HG03558 (cell line): ENCODE results near the gene TPBGL.

Source experiments
- ATAC-seq: cut with Tn5 transposase; IDR thresholded peaks from one replicate; pipeline ENCODE4 v1.9.1; 2021; ENCODE audit warnings: moderate number of reproducible peaks; ENCODE audit not compliant: unreplicated experiment; ENCODE audit errors: extremely low read depth

TPBGL gene

GRCh38 chr11:75240311-75241035 lies at the start of gene TPBGL:
TPBGL (plus strand) TSS chr11:75240774; CDS start chr11:75241050, 276 bp downstream.
- ATAC-seq = no peak

GRCh38 chr11:75191330-75191717 lies 49.2 kb upstream of the TPBGL start:
- ATAC-seq = no peak

GRCh38 chr11:75193271-75193670 lies 47.3 kb upstream of the TPBGL start:
- ATAC-seq = no peak

- ATAC-seq = no peak
These were observed 46.9 kb upstream of the TPBGL start for GRCh38 chr11:75193711-75194110.

GRCh38 chr11:75194147-75194546 lies 46.4 kb upstream of the TPBGL start:
- ATAC-seq = no peak

- no peak for ATAC-seq
These were observed 45.2 kb upstream of the TPBGL start for GRCh38 chr11:75195167-75195962.

GRCh38 chr11:75196426-75196825 lies 44.1 kb upstream of the TPBGL start:
- ATAC-seq = no peak

GRCh38 chr11:75197512-75198277 lies 42.9 kb upstream of the TPBGL start:
- ATAC-seq = no peak

- ATAC-seq = no peak
These were observed 42.1 kb upstream of the TPBGL start for GRCh38 chr11:75198278-75198973.

GRCh38 chr11:75199412-75199955 lies 41.1 kb upstream of the TPBGL start:
- ATAC-seq = no peak

- ATAC-seq = no peak
These were observed 40.5 kb upstream of the TPBGL start for GRCh38 chr11:75200051-75200450.

GRCh38 chr11:75200531-75200930 lies 40.0 kb upstream of the TPBGL start:
- ATAC-seq = no peak

- ATAC-seq = no peak
These were observed 38.8 kb upstream of the TPBGL start for GRCh38 chr11:75201771-75202170.

- ATAC-seq = no peak
These were observed 38.4 kb upstream of the TPBGL start for GRCh38 chr11:75202195-75202594.

GRCh38 chr11:75203138-75203537 lies 37.4 kb upstream of the TPBGL start:
- ATAC-seq = no peak

GRCh38 chr11:75203641-75204011 lies 36.9 kb upstream of the TPBGL start:
- no peak for ATAC-seq

GRCh38 chr11:75204012-75204674 lies 36.4 kb upstream of the TPBGL start:
- no peak for ATAC-seq

GRCh38 chr11:75204685-75205563 lies 35.6 kb upstream of the TPBGL start:
- ATAC-seq = no peak

- ATAC-seq = no peak
These were observed 35.0 kb upstream of the TPBGL start for GRCh38 chr11:75205564-75206020.
